Calu3 (cell line): ENCODE measurements around the gene SERINC5. TPM values are rescaled to one million over a fixed set of nuclear protein-coding genes. Genes with fewer than 3 reads are reported as not detected.

Source experiments
- BruUV-seq: library from RNA; stranded (reverse); fragments of 400-500 nt; replicated peaks from 2 replicates; lab custom pipeline; 2021; lab: Mats Ljungman, UMichigan
- CTCF ChIA-PET: fragments of 300-600 bp; sonication (Branson Sonifier 250); formaldehyde crosslinking; loops from one replicate; lab custom pipeline; 2022; ENCODE audit warnings: antibody characterized with exemption; lab: Charles Lee
- DNase-seq: peaks from one replicate; pipeline ENCODE4 v3.0.0; 2022
- H3K27ac Mint-ChIP-seq: one replicate; pipeline ENCODE4 v1.8.0; 2022; ENCODE audit warnings: mixed read lengths; ENCODE audit not compliant: unreplicated experiment
- H3K27me3 Mint-ChIP-seq: one replicate; pipeline ENCODE4 v1.8.0; 2022; ENCODE audit warnings: mixed read lengths; ENCODE audit not compliant: unreplicated experiment
- H3K36me3 Mint-ChIP-seq: one replicate; pipeline ENCODE4 v1.8.0; 2022; ENCODE audit warnings: mild to moderate bottlenecking, moderate library complexity, mixed read lengths; ENCODE audit not compliant: insufficient read depth, unreplicated experiment
- H3K4me1 Mint-ChIP-seq: one replicate; pipeline ENCODE4 v1.8.0; 2022; ENCODE audit warnings: mild to moderate bottlenecking, low read depth, mixed read lengths; ENCODE audit not compliant: unreplicated experiment
- H3K4me3 Mint-ChIP-seq: one replicate; pipeline ENCODE4 v1.8.0; 2022; ENCODE audit warnings: mild to moderate bottlenecking, low read depth, moderate library complexity, mixed read lengths; ENCODE audit not compliant: unreplicated experiment
- H3K9me3 Mint-ChIP-seq: one replicate; pipeline ENCODE4 v1.8.0; 2022; ENCODE audit warnings: low read depth, mixed read lengths; ENCODE audit not compliant: unreplicated experiment
- CTCF ChIP-seq: fragments of 200-600 bp; IDR thresholded peaks from one replicate; pipeline ENCODE4 v1.8.0; 2022; ENCODE audit warnings: antibody characterized with exemption; ENCODE audit not compliant: unreplicated experiment
- intact Hi-C: fragments of 100-400 bp; cut with micrococcal nuclease; formaldehyde crosslinking; loops from one replicate; pipeline ENCODE4 v1.10.0; 2022; ENCODE audit not compliant: unreplicated experiment
- total RNA-seq: library from RNA; stranded (reverse); gene quantifications from 2 replicates; pipeline ENCODE4 v1.2.3, GENCODE V29; 2022

SERINC5 gene
- total RNA-seq, 1 experiment from 2014 or later = 47.0 TPM

- intact Hi-C loops = no loop called here
- CTCF ChIA-PET = interaction anchor here (0.6 kb wide), 1 partner anchor 1028 kb away, joined by 6 read pairs; no protein-coding TSS in a partner anchor
- no peak for DNase-seq
- Mint-ChIP-seq H3K27me3 (no peaks in the 10 kb centered on the region), H3K4me3 (no peak overlapping the region), H3K36me3 (no peaks in the 10 kb centered on the region), H3K4me1 (peaks cover 9% of the 10 kb centered on the region), H3K9me3 (no peaks in the 10 kb centered on the region), H3K27ac (no peak overlapping the region)
- BruUV-seq = no TSS peak
- TF ChIP-seq CTCF = no peak
Observed at GRCh38 chr5:80161165-80161564, 94.7 kb downstream of the SERINC5 start.

GRCh38 chr5:80160242-80160641, 95.6 kb downstream of the SERINC5 start:
- no peak overlapping the region for H3K4me3 Mint-ChIP-seq
- no TSS peak for BruUV-seq
- CTCF ChIA-PET = no interaction called here
- no peaks in the 10 kb centered on the region for H3K9me3 Mint-ChIP-seq
- H3K4me1 Mint-ChIP-seq = peaks cover 9% of the 10 kb centered on the region
- H3K36me3 Mint-ChIP-seq = no peaks in the 10 kb centered on the region
- no peak for DNase-seq
- no peak for TF ChIP-seq CTCF
- no peak overlapping the region for H3K27ac Mint-ChIP-seq
- intact Hi-C loops = no loop called here
- no peaks in the 10 kb centered on the region for H3K27me3 Mint-ChIP-seq

GRCh38 chr5:80159133-80159815, 96.6 kb downstream of the SERINC5 start:
- CTCF ChIA-PET = no interaction called here
- Mint-ChIP-seq H3K27me3 (no peaks in the 10 kb centered on the region), H3K4me3 (no peak overlapping the region), H3K27ac (no peak overlapping the region), H3K4me1 (peaks cover 9% of the 10 kb centered on the region), H3K36me3 (no peaks in the 10 kb centered on the region), H3K9me3 (no peaks in the 10 kb centered on the region)
- no peak for DNase-seq
- intact Hi-C loops = no loop called here
- BruUV-seq = no TSS peak
- no peak for TF ChIP-seq CTCF

- peaks cover 9% of the 10 kb centered on the region for H3K4me1 Mint-ChIP-seq
- H3K27me3 Mint-ChIP-seq = no peaks in the 10 kb centered on the region
- H3K27ac Mint-ChIP-seq = no peak overlapping the region
- no TSS peak for BruUV-seq
- CTCF ChIA-PET = interaction anchor here (0.6 kb wide), 1 partner anchor 214 kb away, joined by 3 read pairs; no protein-coding TSS in a partner anchor
- no peaks in the 10 kb centered on the region for H3K36me3 Mint-ChIP-seq
- no peak overlapping the region for H3K4me3 Mint-ChIP-seq
- H3K9me3 Mint-ChIP-seq = no peaks in the 10 kb centered on the region
- TF ChIP-seq CTCF = no peak
- intact Hi-C loops = no loop called here
- no peak for DNase-seq
Observed at GRCh38 chr5:80156156-80156555, 99.7 kb downstream of the SERINC5 start.
